GM18873 (cell line): ENCODE results near the gene HOXD9.

ENCODE experiments used
- ATAC-seq: cut with Tn5 transposase; IDR thresholded peaks from one replicate; pipeline ENCODE4 v1.9.1; 2021; ENCODE audit warnings: mild to moderate bottlenecking, moderate library complexity, moderate number of reproducible peaks; ENCODE audit not compliant: unreplicated experiment, low FRiP score

Gene HOXD9

GRCh38 chr2:176122683-176123410 lies at the start of gene HOXD9:
Gene HOXD9 (plus strand): TSS chr2:176122719. CDS start chr2:176122769, 50 bp downstream.
- ATAC-seq = no peak

DNA sequence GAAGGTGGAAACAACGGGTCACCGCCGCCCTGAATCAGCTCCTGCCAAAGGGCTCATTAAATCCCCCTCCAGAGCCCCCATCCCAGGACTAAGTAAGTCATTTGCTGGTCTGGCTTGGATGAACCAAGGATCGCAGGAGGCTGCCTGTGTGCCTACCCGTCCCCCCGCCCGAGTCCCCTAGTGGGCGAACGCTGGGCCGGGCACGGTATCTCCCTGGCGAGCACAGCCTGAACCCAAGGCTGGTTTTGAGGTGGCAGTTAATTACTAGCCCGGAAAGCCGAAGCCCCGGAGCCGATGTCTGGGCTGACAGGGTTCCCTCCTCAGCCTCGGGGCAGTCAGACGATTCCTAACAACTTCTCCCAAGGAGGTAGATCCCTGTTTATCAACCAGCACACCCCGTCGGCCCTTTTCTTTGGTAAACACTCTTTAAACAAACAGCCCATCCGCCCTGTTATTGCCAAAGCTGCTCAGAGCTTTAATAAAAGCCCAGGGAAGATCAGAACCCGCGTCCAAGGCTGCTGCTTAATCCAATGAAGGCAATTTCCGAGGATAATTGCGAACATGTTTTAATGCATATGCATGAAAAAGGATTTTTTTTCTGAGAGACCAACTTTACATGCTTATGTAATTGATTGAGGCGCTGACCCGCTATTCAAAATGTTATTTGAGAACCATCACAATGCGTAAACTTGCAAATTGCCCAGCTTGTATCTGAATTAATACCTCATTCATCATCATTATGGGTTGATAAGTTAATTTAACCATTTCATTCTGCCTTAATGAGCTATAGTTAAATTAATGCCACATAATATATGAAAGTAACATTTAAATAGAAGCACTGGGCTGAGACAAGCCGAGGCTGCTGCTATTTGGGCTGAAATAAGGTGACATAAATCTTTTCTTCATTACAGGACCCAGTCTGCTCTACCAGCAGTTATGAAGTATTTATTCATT lies 49.3 kb upstream of the HOXD9 start:
- ATAC-seq = no peak

DNA sequence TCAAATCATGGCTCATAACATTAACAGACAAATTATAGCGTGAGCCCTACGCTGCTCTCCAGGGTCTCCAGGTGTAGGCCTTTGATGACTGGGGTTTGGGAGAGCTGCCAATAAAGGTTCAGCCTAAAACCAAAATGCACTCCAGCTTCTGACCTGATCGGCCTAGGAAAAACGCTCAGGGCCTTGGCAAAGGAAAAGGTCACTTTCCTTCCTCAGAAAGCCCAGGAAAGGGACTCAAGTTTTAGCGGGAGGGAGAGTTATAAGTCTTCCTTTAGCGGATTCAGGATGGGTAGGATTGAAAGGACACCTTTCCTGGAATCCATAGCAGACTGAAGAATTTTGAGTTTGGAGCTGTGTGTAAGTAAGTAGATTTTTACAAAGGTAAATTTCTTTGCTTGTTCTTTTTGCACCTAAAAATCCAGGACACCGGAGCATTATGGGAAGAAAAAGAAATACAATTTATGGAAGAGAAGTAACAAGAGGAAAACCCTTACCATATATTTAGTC lies 47.5 kb upstream of the HOXD9 start:
- ATAC-seq = no peak

DNA sequence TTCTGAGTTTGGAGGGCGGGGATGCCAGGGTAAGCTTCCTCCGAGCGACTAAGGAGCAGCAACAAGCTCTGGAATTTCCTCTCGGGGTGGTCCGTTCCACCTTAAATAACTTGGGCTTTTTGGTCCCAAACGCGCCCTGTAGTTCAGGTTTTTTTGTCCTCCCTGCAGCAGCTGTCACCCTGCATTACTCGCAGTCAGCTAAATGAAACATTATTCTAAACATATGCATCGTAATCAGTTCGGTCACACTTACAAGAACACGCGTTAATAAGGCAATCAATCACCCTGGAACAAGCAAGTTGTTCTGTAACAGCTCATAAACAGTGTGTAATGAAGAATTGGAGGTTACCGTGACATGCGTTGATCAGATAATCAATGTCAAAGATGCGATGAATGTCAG lies 47.0 kb upstream of the HOXD9 start:
- ATAC-seq = no peak

DNA sequence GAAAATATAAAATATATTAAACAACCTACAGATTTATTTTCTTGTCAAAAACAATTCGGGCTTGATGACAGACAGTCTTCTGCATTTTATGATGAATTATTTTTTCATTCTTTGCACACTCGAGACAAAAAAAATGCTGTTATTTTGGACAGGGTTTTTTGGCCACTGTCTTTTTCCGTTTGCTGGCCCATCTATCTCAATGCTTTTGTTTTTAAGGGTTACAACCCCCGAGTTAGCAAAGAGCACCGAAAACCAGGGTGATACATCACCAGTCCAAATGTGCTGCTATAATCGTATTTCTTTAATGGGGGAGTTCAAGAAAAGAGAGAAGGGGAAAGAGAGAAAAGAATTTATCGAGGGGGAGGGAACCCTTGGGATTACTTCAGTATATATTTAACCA lies 46.5 kb upstream of the HOXD9 start:
- ATAC-seq = no peak

GRCh38 chr2:176076796-176077195 lies 45.7 kb upstream of the HOXD9 start:
- no peak for ATAC-seq

GRCh38 chr2:176078541-176079284 lies 43.8 kb upstream of the HOXD9 start:
- ATAC-seq = no peak

- no peak for ATAC-seq
Measured at GRCh38 chr2:176079285-176079830, 43.2 kb upstream of the HOXD9 start.

DNA sequence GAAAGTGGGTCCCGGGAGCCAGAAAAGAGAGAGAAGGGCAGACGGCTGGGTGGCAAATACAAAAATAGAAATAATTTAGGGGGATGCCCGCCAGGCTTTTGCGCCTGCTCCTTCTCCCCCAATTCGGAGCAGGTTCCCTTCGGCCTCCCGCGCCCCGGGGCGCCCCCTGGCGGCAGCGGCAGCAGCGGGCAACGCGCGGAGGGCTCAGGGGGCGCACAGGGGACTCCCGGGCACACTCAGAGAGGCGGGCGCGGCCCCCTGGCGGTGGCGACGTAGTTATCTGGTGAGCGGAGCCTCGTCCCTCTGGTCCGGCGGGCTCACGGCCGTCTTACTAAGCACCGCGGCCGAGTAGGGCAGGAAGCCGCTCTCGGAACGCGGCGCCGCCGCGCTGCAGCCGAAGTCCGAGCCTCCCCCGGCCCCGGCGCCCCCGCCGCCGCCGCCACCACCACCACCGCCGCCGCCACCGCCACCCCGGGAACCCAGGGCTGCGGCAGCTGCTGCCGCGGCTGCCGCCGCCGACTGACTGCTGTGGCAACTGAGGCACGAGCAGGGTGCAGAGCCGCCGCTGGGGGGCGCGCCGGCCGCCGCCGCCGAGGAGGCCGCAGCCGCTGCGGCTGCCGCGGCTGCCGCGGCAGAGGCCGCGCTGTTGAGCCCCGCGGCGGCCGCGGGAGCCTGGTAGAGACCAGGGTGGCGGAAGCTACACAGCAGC lies 42.5 kb upstream of the HOXD9 start:
- no peak for ATAC-seq

GRCh38 chr2:176080540-176081375 lies 41.8 kb upstream of the HOXD9 start:
- no peak for ATAC-seq

GRCh38 chr2:176081376-176081836 lies 41.1 kb upstream of the HOXD9 start:
- no peak for ATAC-seq

GRCh38 chr2:176081837-176082524 lies 40.5 kb upstream of the HOXD9 start:
- ATAC-seq = no peak

DNA sequence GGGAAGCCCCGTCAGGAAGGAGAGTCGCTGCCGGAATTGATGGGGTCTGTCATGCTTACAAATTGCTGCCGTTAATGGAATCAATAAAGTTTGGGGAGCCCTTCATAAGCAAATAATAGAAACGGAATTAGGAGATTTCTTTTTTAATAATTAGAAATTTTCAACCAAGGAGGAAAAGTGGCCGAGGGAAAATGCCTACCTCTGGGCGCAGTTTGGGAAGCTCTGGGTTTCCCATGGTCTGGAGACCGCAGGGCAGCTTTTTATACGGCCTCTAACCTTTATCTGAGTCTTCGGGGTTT lies 40.0 kb upstream of the HOXD9 start:
- no peak for ATAC-seq

- no peak for ATAC-seq
Measured at GRCh38 chr2:176082824-176083751, 39.4 kb upstream of the HOXD9 start.

- no peak for ATAC-seq
Measured at GRCh38 chr2:176083796-176084261, 38.7 kb upstream of the HOXD9 start, which contains the start of gene EVX2. Gene EVX2 (minus strand): TSS chr2:176083962. CDS start chr2:176083776, 186 bp downstream.

- ATAC-seq = no peak
Measured at GRCh38 chr2:176084611-176085119, 37.9 kb upstream of the HOXD9 start.
